Subcutaneous abdominal adipose tissue (tissue), 5 donors: ENCODE results near the gene SH2B3.
"Not testable (repeated sequence)": the region's sequence is repeated elsewhere in the genome, so short reads cannot be mapped to it uniquely, and the experiment has no call there.

Experiments
- H3K27ac ChIP-seq: one replicate; pipeline ENCODE4 v1.7.0; 2013; ENCODE audit warnings: low read depth, mild to moderate bottlenecking, inconsistent platforms, low read length, moderate library complexity
- H3K27me3 ChIP-seq, 5 donors: one replicate each; pipeline ENCODE4 v1.7.0; 2013; ENCODE audit warnings: low read length in 5 of 5, inconsistent platforms in 1 of 5; ENCODE audit not compliant: control insufficient read depth in 5 of 5, insufficient read depth in 4 of 5
- H3K36me3 ChIP-seq, 5 donors: one replicate each; pipeline ENCODE4 v1.7.0; 2013; ENCODE audit warnings: low read length in 5 of 5; ENCODE audit not compliant: control insufficient read depth in 5 of 5, insufficient read depth in 5 of 5
- H3K4me1 ChIP-seq, 5 donors: one replicate each; pipeline ENCODE4 v1.7.0; 2013; ENCODE audit warnings: low read length in 5 of 5, mild to moderate bottlenecking in 3 of 5, moderate library complexity in 1 of 5; ENCODE audit not compliant: control insufficient read depth in 5 of 5, insufficient read depth in 5 of 5
- H3K4me3 ChIP-seq, 5 donors: one replicate each; pipeline ENCODE4 v1.7.0; 2013; ENCODE audit warnings: low read length in 5 of 5, low read depth in 1 of 5
- H3K9ac ChIP-seq, 5 donors: one replicate each; pipeline ENCODE4 v1.7.0; 2013; ENCODE audit warnings: low read length in 5 of 5, mild to moderate bottlenecking in 4 of 5, moderate library complexity in 3 of 5
- H3K9me3 ChIP-seq, 5 donors: one replicate each; pipeline ENCODE4 v1.7.0; 2013; ENCODE audit warnings: low read length in 5 of 5; ENCODE audit not compliant: control insufficient read depth in 5 of 5
- donor health status: healthy.
- donor health status: healthy.
- donor health status: healthy.
- donor health status: healthy.
- donor health status: healthy.

The SH2B3 gene

DNA sequence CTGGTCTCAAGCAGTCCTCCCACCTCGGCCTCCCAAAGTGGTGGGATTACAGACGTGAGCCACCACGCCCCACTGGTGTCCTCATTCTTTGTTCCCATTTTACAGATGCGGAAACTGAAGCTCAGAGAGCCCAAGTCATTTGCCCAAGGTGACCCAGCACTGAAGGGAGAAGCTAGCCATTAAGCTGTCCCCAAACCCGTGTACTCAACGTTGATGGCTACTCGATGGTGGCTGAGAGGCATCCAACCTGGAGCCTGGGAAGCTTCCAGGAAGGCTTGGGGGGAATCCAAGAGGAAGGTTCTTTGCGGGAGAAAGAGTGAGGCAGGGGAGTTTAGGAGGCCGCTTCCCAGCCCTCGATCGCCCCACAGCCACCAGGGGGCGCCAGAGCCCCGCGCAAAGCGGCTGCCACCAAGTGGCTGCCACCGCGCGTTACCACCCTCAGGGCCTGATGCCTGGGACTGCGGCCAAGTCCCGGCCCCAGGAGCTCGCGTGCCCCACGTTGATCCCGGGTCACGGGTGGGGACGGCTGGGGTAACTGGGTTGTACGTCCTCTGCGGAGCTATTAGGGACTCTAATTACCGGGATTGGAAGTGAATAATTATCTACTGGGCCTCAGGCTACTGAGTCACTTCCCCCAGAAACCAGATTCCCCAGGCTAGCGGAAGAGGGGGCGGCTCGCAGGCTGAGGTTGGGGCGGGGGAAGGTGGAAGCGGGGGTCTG is 8.8 kb upstream of the SH2B3 start:
- H3K27ac ChIP-seq = peak overlapping the region; percentile 75
- peak overlapping the region in 4 of 5 donors; percentile 50 to 66 (median 63) for H3K9ac ChIP-seq
- H3K9me3 ChIP-seq = no peaks in the 10 kb centered on the region
- H3K4me3 ChIP-seq = peak overlapping the region in 3 of 5 donors; percentile 31 to 46 (median 40)
- no peaks in the 10 kb centered on the region for H3K27me3 ChIP-seq
- H3K36me3 ChIP-seq = no peaks in the 10 kb centered on the region
- peaks cover 2 to 28% (median 6%) of the 10 kb centered on the region in 5 donors for H3K4me1 ChIP-seq

DNA sequence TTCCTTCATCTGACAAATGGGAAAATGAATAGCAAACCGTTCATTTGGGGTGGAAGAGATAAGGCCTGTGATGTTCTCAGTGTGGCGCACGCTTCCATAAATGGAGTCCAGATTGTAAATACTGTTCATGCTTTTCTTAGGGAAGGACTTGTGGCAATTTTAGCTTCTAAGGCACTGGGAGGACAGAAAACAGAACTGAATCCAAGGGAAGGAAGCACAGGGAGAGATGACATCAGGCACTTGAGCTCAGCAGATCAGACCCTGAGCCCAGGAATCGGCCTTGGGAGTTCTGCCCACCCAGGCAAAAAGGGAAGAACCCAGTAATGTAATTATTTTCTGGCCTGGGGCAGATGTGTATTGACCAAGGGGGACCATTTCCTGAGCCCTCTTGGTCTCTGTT is 7.2 kb upstream of the SH2B3 start:
- Histone ChIP-seq H3K27me3 (no peaks in the 10 kb centered on the region), H3K4me1 (peaks cover 10 to 37% (median 14%) of the 10 kb centered on the region in 5 donors), H3K27ac (peak overlapping the region; percentile 75), H3K4me3 (no peak overlapping the region), H3K9ac (peak overlapping the region in 2 of 5 donors; percentile 8 to 19), H3K36me3 (no peaks in the 10 kb centered on the region), H3K9me3 (no peaks in the 10 kb centered on the region)

DNA sequence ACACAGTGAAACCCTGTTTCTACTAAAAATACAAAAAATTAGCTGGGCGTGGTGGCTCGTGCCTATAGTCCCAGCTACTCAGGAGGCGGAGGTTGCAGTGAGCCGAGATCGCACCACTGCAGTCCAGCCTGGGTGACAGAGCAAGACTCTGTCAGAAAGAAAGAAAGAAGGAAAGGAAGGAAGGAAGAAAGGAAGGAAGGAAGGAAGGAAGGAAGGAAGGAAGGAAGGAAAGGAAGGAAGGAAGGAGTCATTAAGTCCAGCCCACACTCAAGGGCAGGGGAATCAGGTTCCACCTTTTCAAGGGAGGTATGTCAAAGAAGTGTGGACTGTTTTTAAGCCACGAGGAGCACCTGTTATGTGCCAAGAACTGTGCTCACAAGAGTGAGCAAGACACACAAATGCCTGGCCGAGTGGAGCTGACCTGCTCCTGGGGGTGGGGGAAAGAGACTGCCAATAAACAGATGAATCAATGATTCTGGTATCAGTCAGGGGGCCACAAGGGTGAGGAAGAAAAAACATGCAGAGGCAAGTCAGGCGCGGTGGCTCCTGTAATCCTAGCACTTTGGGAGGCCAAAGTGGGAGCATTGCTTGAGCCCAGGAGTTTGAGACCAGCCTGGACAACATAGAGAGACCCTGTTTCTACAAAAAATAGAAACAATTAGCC is 5.8 kb upstream of the SH2B3 start:
- H3K4me3 ChIP-seq, H3K9ac ChIP-seq, H3K9me3 ChIP-seq, H3K36me3 ChIP-seq, H3K27me3 ChIP-seq: not testable (repeated sequence)
- peak overlapping the region; percentile 75 for H3K27ac ChIP-seq
- H3K4me1 ChIP-seq = peaks cover 10 to 50% (median 27%) of the 10 kb centered on the region in 5 donors

DNA sequence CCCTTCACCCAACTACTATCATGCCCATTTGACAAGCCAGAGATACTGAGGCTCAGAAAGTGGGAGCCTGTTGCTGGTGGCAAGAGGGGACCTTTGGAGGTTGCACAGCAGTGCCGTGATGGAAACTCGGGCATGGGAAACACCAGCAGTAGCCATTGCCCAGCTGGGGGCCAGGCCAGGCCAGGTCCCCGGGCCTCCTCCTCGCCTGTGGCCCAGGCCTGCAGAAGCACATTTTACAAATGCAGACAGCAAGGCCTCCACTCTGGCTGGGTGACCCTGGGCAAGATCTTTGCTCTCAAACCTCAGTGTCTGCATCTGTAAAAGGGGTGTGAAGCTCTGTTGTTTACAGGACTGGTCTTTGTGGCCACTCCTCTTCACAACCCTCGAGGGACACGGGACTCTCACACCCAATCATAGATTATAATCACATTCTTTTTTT is 4.5 kb upstream of the SH2B3 start:
- H3K4me1 ChIP-seq = peaks cover 10 to 58% (median 35%) of the 10 kb centered on the region in 5 donors

DNA sequence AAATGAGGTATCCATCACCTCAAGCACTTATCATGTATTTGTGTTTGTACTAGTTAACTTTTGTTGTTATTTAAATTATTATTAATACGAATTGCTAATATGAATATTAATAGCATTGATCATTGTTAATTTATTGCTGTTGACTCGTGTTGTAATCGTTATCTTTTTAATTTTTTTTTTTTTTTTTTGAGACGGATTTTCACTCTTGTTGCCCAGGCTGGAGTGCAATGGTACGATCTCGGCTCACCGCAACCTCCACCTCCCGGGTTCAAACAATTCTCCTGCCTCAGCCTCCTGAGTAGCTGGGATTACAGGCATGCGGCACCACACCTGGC is 3.3 kb upstream of the SH2B3 start:
- H3K27me3 ChIP-seq, H3K36me3 ChIP-seq, H3K9ac ChIP-seq, H3K4me3 ChIP-seq, H3K9me3 ChIP-seq: not testable (repeated sequence)
- H3K4me1 ChIP-seq = peaks cover 7 to 62% (median 41%) of the 10 kb centered on the region in 5 donors
- peak overlapping the region; percentile 91 for H3K27ac ChIP-seq

More for the DNA sequence above, 4.5 kb upstream of the SH2B3 start:
- Histone ChIP-seq H3K9ac (no peak overlapping the region), H3K4me3 (no peak overlapping the region), H3K9me3 (no peaks in the 10 kb centered on the region), H3K27me3 (no peaks in the 10 kb centered on the region), H3K36me3 (no peaks in the 10 kb centered on the region), H3K27ac (no peak overlapping the region)

DNA sequence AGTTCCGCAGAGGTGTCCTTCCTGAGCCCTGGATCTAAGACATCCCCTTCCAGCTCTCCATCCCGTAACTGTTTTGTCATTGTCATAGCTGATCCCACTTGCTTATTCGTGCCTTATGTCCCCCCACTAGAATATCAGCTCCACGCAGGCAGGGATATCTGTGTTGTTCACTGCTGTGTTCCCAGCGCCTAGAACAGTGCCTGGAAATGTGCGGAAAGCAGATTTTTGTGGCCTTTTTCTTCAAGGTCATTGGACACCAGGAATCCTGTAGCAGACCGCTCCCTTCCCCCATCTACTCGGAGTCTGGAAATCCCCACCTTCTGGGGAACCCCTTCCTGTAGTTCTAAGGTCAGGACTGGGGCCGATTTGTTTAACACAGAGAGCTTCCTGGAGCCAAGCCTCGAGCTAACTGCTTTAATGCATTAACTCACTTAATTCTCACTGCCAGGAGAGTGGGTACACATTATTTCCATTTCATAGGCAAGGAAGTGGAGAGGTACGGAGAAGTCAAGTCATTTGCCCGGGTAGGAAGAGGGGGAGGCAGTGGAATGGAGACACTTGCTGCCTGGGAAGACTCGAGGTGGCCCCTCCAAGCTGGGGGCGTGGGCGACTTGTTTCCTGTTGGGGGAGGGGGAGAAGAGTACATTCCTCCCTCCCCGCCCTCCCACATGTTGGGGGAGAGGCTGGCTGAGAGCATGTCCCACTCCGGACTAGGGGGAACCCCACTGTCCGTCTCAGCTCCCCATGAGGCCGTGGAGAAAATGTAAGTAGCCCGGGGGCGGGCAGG is 1.2 kb upstream of the SH2B3 start:
- peak overlapping the region; percentile 25 to 96 (median 64) for H3K4me3 ChIP-seq
- H3K27me3 ChIP-seq = no peaks in the 10 kb centered on the region
- H3K36me3 ChIP-seq = no peaks in the 10 kb centered on the region
- peak overlapping the region; percentile 91 for H3K27ac ChIP-seq
- peak overlapping the region in 3 of 5 donors; percentile 52 to 53 (median 53) for H3K9ac ChIP-seq
- H3K4me1 ChIP-seq = peaks cover 14 to 71% (median 62%) of the 10 kb centered on the region in 5 donors
- H3K9me3 ChIP-seq = no peaks in the 10 kb centered on the region

DNA sequence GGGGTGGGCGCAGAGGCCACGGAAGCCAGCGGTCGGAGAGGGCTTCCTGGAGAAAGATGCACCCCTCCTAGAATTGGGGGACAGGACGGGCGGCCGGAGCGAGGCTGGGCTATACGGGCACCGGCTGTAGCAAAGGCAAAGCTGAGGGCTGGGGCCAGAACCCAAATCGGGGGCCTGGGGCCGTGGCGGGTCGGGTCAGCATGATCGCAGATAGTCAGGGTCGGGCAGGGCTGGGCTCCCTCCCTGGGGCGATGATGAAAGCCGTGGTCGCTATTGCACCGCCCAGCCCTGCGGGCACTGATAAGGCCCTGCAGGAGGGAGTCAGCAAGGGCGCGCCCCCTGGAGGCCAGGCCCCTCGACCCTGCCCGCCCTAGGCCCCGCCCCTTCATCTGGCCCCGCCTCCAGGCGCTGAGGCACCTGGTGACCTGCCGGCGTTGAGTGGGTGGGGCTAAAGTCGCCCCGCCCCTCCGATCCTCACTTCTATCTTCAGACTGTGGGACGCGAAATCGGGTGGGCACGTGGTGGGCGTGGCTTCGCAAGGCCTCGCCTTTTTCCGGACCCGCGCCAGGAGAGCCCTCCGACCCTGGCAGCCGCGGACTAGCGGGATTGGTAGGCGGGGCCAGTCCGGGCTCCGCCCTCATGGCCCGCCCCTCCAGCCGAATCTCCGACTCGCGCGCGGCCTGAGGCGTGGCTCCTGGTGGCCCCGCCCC is 419 bp upstream of the SH2B3 start:
- Histone ChIP-seq H3K27ac (peak overlapping the region; percentile 91), H3K4me1 (peaks cover 18 to 73% (median 67%) of the 10 kb centered on the region in 5 donors), H3K9ac (peak overlapping the region in 3 of 5 donors; percentile 52 to 53 (median 53)), H3K4me3 (peak overlapping the region in 4 of 5 donors; percentile 54 to 96 (median 73)), H3K36me3 (no peaks in the 10 kb centered on the region), H3K9me3 (no peaks in the 10 kb centered on the region), H3K27me3 (no peaks in the 10 kb centered on the region)

DNA sequence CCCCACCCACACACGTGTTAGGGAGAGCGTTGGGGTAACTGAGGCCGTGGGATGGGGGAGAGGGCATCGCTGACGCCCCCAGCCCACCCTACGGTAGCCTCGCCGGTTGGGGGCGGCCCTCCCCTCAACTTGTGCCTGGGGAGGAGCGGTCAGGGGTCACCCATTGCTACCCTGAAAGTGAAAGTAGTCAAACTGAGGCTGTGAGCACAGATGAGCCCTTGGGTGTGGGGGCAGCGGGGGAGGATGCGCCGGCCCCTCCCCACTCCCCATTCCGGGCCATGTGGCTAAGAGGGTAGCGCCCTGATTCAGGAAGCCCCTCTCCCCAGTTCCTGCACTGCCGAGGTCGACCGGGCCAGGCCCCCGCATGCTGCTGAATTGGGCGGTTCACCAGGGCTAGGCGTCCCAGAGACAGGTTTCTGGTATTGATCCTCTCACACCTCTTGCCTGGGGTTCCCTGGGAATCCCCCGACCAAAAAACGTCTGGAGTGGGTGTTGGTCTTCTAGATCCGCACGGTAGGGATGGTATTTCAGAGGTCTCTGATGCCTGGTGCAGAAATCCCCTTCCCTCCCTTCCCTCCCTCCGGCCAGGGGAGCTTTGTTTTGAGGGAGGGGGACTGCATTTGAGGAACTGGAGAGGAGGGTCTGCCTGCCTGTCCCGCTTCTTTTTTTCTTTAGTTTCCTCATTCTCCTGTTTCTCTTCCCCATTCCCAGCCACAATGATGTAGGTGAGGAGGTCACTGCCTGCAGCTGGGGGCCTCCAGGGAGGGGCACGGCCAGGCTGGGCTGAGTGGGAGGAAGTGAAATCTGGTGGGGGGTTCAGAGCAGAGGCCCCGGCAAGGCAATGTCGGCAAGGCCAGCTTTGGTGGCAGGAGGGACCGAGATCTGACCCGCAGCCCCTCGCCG is 1.0 kb downstream of the SH2B3 start:
- Histone ChIP-seq H3K27ac (peak overlapping the region; percentile 92), H3K9me3 (no peaks in the 10 kb centered on the region), H3K4me3 (peak overlapping the region; percentile 77 to 96 (median 82)), H3K27me3 (no peaks in the 10 kb centered on the region), H3K9ac (peak overlapping the region; percentile 77 to 95 (median 89)), H3K4me1 (peaks cover 23 to 85% (median 81%) of the 10 kb centered on the region in 5 donors), H3K36me3 (no peaks in the 10 kb centered on the region)
